Heart left ventricle (tissue), 13 donors: ENCODE measurements around the gene RUNX1.

Source experiments
- POLR2A ChIP-seq, 2 donors: fragments of 450-650 bp; IDR thresholded peaks; one replicate each; pipeline ENCODE4 v1.6.1; 2017; ENCODE audit warnings: antibody characterized with exemption in 2 of 2, mild to moderate bottlenecking in 2 of 2, moderate library complexity in 2 of 2
- TF ChIP-seq, protein P1 (sequence below), 12 donors: fragments of 200-600 bp; sonication (generic) in 4 of 12; IDR thresholded peaks; one replicate each; pipeline versions ENCODE4 v1.5.0 to v1.8.0; 2018 to 2022; ENCODE audit warnings: antibody characterized with exemption in 12 of 12, mild to moderate bottlenecking in 5 of 12
- donor health status: ischemic (EF 13 %, LVEDD 7.1; RV severe dilation, severe dysfunction).
- donor health status: DM: no; HTN: yes; CAD: no.
- donor health status: DM: no; HTN: no; CAD: no.
- donor health status: ischemic (EF 25% LVEDD 6.9; RV normal size, moderate dysfunction).
- donor health status: ischemic (EF 25% LVEDD 5.7; RV mildly dilated, moderate dysfunction).
- donor health status: ischemic (EF 35%, LVEDD 5.7; RV mildly dilated, moderate dysfunction).
- donor health status: nonischemic (EF 11% LVEDD 7.7; RV severe dilation, severe dysfunction).
- donor health status: DM: yes; HTN: yes; CAD: no.
- donor health status: PGD.
- donor health status: ischemic (EF 29% LVEDD 5.4; RV normal size, mild dysfunction).
- donor health status: nonischemic (EF 23%, LVEDD 6.1; RV moderate dilation, normal function).

GRCh38 chr21:34826836-34827235 lies 222.3 kb downstream of the RUNX1 start:
- TF ChIP-seq POLR2A (IDR thresholded peaks at IDR 0.05), result no peak
- TF ChIP-seq, protein P1, sequence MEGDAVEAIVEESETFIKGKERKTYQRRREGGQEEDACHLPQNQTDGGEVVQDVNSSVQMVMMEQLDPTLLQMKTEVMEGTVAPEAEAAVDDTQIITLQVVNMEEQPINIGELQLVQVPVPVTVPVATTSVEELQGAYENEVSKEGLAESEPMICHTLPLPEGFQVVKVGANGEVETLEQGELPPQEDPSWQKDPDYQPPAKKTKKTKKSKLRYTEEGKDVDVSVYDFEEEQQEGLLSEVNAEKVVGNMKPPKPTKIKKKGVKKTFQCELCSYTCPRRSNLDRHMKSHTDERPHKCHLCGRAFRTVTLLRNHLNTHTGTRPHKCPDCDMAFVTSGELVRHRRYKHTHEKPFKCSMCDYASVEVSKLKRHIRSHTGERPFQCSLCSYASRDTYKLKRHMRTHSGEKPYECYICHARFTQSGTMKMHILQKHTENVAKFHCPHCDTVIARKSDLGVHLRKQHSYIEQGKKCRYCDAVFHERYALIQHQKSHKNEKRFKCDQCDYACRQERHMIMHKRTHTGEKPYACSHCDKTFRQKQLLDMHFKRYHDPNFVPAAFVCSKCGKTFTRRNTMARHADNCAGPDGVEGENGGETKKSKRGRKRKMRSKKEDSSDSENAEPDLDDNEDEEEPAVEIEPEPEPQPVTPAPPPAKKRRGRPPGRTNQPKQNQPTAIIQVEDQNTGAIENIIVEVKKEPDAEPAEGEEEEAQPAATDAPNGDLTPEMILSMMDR (IDR thresholded peaks at IDR 0.05), result no peak
